Inflammatory macrophage (primary cell): ENCODE data around the gene FIGN.

ENCODE experiments used
- DNase-seq, 2 donors: peaks; one replicate each; pipeline ENCODE4 v3.0.0-alpha.2; 2020 to 2022

FIGN gene

DNA sequence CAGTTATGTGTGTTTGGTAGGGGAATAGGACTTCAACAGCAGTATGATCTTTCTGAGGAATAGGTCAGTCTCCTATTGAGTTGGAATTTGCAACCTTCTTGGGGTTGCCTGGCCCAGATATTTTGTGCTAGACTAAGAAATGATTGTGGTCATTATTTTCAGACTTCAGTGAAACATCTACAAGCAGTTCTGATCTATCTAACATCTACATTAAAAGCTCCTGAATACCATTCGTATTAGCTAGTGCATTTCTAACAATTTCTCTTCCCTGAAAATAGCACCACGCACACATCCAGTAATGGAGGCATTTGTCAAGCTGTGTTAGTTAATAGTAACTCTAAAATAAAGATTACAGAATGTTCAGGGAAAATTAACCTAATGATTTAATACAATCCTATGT, 179.3 kb downstream of the FIGN start:
- DNase-seq, result no peak

DNA sequence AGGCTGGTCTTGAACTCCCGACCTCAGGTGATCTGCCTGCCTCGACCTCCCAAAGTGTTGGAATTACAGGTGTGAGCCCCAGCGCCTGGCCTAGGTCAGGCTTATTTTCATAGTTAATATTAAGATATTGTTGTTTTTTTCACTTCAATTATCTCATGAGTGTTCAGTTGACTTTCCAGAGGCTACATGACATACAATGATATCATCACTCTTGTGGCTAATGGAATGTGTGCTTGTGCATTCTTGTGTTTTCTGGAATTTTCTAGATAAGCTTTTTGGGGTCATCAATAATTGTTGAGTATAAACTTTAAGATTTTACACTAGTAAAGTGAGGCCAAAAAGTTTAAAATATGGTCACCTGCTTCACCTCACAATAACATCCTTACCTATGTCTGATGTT, 180.9 kb downstream of the FIGN start:
- DNase-seq, result no peak

DNA sequence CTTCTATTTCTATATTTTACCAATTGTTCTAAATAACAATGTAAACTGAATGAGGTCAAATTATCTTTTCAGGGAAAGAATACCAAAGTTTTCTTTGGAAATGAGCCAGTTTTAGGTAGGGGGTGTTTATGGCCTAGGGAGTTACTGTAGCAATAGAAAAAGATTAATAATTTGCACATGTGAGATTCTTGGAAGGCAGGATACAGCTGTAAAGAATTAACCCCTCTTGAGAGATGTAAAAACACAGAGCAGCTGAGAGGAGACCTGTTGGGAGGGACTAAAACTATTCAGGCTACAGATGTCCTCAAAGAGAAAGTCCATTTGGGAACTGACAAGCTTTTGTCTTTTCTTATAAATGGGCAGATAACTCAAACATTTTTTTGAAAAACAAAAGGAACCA, 182.2 kb downstream of the FIGN start:
- DNase-seq, result no peak

DNA sequence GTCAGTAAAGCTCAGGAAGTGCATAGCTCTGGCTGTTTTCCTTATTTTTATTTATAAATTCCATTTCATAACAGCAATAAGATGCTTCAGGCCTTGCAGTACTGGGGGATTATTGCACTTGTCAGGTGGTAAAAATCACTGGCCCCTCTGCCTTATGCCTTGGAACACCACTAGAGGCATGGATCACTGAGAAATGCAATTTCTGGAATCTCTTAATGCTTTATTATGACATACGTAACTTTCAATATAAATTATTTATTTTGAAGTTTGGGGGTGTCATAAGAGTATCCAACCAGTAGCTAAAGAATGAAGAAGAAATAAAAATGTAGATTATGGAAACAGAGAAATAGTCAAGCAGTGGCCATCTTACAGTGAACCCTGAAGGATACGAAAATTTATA, 183.1 kb downstream of the FIGN start:
- DNase-seq, result no peak

DNA sequence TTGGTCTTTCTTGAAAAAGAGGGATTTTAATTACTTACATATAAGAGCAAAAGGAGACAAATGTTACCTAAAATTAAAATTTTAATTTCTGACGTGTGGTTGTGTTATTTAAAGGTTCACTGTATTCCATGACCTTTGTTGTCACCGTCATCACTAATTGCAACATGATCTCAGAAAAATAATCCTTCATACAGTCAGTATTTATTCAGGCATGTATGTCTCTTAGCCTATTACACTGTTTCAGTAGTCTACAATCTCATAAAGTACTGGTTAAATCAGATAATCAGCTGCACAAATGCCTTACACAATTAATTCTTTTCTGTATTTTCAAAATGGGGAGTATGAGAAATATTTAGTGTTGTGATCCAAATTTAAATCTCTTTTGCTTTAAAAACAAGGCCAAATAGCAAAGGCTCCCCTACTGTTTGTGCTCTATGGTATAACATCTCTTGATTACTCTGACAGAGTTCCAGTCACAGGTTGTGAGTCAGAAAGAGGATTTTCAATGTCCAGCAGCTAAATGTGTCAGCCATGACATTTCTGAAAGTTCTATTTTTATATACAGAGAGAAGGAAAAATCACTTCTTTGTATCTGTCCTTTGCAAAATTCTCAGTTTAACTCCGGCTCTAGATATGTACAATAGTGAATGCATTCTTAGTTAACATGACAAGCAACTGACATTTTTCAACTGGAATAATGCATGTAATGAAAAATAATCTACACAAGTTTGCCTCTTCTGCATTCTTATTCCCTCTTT, 184.0 kb downstream of the FIGN start:
- DNase-seq, result no peak

DNA sequence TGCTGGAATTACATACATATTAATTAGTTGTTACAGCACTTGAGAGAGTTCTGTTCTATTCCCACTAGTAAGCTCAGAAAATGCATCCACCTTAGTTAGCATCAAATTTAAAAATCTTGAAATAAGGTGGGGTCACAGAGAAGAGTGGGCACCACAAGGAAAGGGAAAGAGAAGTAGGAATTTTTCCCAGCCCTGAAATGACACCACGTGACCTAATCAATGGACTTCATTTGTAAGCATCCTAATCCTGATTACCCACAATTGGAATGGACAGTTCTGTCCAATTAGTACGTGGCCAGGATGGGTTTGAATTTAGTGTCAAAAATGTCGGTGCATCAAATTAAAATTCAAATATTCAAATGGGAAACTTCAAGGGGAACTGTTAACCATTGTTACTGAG, 186.8 kb downstream of the FIGN start:
- DNase-seq, result no peak
